M059J (cell line): ENCODE results near the gene NTM. TPM values are rescaled to one million over a fixed set of nuclear protein-coding genes. Genes with fewer than 3 reads are reported as not detected.

ENCODE experiments used
- DNase-seq: peaks from one replicate; pipeline ENCODE4 v3.0.0-alpha.2; 2012; ENCODE audit warnings: low read depth
- total RNA-seq: library from RNA; depleted of rRNA; stranded (reverse); fragments of >200 nt; shearing (Covaris generic); gene quantifications from 2 replicates; pipeline ENCODE4 v1.2.3, GENCODE V29; 2014

The NTM gene
- total RNA-seq, 1 experiment from 2014 or later = 1.5 TPM

DNA sequence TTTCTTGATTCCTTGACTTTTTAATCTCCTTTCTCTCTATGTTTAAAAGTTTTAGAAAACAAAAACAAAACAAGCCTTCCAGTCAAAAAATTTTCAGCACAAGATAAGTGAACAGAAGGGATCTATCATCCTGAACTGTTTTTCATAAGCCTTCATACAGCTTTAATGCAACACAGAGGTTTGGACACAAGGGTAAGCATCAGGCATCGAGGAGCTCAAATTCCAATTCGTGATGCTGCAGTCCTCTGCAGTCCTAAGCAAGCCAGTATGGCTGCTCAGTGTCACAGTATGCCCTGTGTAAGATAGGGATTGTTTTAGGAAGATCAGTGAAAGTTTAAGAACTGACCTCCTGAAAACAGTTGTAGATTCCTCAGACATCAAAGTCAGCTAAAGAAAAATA lies 740.9 kb downstream of the NTM start:
- DNase-seq = no peak

DNA sequence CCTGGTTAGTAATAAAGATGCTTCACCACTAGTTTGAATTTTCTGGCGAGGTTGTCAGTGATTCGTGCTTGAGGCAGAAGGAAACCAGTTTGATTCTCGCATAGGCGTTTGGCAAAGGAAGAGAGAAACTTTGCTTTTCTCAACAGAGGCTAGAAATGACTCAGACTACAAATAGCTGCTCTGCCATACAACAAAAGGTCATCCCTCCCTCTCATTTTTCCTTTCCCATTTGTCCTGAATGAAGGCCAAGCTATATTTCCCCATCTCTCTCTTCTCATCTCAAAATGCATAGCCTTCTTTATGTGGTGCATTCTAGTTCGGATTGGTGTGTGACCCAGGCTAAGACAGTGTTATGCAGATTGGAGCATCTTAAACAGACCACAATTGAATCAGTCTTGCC lies 741.4 kb downstream of the NTM start:
- DNase-seq = peak; percentile 70

DNA sequence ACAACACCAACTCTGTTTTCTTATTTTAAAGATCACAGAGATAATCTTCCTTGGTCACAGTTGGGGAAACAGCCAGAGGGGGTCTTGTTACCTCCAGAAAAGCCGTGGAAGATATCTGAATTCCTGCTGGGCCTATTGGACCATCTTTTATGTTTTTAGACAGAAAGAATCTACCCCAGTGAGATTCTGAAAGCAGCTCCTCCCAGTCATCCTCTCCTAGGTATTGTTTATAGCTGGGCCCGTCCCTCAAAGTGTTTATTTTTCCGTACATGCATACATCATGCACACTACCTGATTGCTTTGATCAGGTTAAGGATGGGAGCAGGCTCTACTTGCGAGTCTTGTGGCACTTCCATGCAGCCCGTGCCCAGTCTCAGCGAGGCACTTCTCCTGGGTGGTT lies 742.4 kb downstream of the NTM start:
- no peak for DNase-seq

GRCh38 chr11:132114185-132114584 lies 743.8 kb downstream of the NTM start:
- peak; percentile 30 for DNase-seq

GRCh38 chr11:132114743-132115142 lies 744.3 kb downstream of the NTM start:
- no peak for DNase-seq

- peak; percentile 12 for DNase-seq
These were observed 745.0 kb downstream of the NTM start for GRCh38 chr11:132115454-132115853.

- DNase-seq = no peak
These were observed 746.1 kb downstream of the NTM start for GRCh38 chr11:132116516-132116915.

GRCh38 chr11:132118661-132119060 lies 748.2 kb downstream of the NTM start:
- DNase-seq = no peak

GRCh38 chr11:132119573-132119972 lies 749.2 kb downstream of the NTM start:
- no peak for DNase-seq

DNA sequence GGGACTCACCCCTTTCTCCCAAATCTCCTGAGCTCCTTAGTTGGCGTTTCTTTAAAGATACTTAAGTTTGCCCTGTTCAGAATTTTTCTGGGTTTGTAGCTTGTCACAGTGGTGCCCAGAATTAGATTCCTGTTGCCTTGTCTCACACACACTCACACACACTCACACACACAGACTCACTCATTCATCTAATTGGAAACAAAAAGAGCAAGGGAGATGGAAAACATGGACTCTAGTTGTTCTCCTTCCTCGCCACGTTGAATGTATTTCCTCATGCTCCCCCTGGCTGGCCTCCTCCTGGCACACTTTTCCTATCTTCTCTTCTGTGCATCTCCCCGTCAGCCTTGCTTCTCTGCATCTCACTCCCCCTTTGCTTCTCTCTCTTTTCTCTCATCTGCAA lies 752.3 kb downstream of the NTM start:
- no peak for DNase-seq

DNA sequence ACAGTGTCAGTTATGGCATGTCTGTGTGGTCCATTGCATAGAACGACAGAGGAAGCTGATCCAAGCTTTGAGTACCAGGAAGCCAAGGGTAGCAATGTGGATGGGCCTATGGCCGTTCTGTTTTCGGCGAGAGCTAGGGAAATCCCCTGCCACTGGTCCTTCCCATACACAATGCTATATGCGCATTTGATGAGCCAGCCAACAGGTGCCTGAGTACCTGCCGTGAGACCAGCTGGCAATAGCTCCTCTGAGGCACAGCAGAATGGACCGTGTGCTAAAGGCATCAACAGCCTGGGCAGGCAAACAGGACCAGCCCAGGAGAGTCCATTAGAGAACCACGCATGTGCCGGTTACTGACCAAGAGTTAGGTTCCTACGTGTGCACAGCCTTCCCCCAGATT lies 753.0 kb downstream of the NTM start:
- no peak for DNase-seq

- no peak for DNase-seq
These were observed 753.7 kb downstream of the NTM start for GRCh38 chr11:132123854-132124835.

DNA sequence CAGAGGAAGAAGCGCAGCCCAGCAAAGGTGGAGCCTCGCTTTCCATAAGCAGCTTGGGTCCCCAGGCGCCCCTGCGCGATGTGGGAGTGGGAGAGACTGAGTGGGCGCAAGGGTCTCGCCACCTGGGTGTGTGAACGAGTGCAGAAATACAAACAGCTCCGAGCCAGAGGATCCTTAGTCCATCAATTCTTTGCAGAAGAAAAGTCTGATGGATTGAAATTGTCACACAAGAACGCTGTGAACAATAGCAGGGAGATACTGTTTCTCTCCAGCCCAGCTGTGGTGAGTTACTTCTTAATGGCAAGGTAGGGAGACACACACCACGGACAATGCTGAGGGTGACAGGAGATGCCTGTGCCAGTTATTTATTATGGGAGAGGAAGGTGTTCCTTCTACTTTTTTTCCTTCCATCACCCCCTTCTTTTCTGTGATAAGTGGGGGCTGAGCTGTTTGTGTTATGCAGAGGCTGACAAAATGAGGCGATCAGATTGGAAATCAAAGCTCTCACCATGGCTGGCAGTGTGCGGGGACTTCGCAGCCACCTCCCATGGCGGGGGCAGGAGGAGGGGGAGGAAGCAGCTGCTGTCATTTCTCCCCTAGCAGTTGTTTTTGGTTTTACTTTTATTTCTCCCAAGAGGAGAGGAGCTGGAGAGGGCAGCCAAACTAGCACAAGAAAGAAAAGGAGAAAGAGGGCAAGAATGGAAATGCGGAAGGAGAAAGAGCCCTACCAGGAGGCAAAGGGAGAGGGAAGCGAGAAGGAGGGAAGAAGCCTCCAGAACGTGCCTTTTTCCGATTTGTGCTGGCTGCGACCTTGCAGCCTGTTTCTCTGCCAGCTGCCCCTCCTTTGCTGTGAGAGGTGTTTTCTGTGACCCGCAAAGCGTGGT lies 755.8 kb downstream of the NTM start:
- peak; percentile 46 for DNase-seq

DNA sequence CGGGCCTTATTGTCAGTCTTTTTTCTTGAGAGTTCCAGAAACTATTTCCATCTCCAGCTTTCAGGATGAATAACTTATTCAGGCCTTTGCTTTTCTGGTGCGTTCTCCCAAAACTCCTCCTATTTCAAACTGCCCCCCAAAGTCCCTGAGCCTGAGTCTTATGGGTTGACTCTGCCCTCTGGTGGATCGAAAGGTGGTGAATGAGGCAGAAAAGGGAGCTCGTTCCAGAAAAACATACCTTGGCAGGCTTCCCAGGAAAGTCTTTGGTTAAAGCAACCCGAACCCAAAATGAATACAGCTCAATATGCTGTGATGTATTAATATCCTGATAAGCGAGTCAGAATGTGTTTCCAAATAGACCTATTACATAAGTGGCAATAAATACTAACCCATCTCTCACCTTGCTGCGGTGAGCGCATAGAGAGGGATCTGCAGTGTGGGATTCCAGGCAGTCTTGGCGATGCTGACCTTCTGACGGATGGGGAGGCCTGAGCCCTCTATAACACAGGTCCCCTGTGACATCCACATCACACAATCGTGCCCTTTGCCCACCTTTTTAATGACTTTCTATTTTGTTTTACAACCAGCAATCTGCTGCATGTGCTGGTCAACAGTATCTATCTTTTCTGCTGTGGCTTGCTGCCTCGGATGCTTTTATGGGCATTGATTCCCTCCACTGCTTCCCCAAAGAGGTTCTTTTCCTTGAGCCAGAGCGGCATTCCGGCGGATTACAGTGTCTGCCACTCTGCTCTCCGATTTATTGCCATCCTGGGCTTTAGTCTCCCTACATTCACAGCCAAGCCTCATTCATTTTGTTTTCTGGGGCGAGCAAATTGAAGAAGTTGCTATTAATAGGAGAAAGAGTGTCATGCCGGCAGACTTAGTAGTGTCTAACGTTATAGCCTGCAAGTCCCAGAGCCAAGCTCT lies 756.8 kb downstream of the NTM start:
- peak; percentile 79 for DNase-seq

- no peak for DNase-seq
These were observed 757.5 kb downstream of the NTM start for GRCh38 chr11:132127900-132128288.

GRCh38 chr11:132131047-132131446 lies 760.6 kb downstream of the NTM start:
- no peak for DNase-seq

DNA sequence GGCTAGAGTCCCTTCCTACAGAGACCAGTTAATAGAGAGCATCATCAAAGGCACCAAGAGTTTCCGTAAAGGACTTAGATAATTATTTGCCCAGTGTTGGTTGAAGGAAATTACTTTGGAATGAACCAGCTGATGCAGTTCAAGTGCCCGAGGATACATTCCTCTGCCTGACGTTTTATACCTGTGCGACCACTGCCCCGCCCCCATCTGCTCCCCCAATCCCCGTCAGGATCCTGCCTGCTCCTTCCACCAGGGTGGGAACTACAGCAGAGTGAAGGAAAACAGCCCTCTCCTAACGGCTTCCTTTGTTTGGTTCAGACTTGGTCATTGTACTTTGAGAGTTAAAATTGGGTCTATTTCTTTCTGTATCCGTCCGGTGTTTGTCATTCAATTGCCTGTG lies 761.5 kb downstream of the NTM start:
- no peak for DNase-seq

- DNase-seq = peak; percentile 20
These were observed 763.9 kb downstream of the NTM start for GRCh38 chr11:132134322-132134721.

DNA sequence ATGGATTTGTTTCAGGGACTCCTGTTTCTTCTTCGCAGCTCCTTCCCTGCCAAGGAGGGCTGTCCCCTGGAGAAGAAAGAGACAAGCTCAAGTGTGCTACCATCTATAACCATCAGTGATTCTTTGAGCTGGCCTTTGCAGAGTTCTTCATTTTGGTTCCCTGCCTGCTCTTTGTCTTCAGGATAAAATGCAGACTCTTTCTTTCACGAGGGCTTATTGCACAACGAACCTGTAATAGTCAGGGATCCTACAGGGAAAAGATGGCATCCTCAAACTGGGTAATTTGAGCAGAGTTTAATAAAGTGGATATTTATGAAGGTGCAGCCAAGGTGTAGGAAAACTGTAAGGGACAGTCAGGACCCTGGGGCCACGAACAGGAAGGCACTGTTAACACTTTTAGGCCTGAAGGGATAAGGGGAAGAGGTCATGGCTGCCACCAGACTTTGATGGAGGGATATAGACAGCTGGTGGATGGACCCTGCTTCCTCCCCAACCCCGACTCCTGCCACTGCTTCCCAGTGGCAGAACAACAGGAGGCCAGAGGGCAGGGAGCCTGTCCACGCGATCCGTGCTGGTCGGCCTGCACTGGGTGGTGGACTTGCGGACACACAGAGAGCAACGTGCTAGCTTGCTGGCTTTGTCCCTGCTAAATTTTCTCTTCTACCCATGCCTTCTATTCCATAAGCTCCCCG lies 767.0 kb downstream of the NTM start:
- DNase-seq = no peak

GRCh38 chr11:132137981-132138313 lies 767.5 kb downstream of the NTM start:
- no peak for DNase-seq

GRCh38 chr11:132139181-132139580 lies 768.8 kb downstream of the NTM start:
- DNase-seq = no peak
